ENCODE measurements around the gene HMGA1. TPM values are rescaled to one million over a fixed set of nuclear protein-coding genes. Genes with fewer than 3 reads are reported as not detected.

The HMGA1 gene
- total and polyA plus RNA-seq, 2 experiments from 2014 or later: 341 to 639 TPM

GRCh38 chr6:34226066-34226465 lies 10.6 kb upstream of the HMGA1 start:
- Histone ChIP-seq H3K27ac (no peak overlapping the region), H3K4me3 (no peak overlapping the region), H3K4me1 (ENCODE audit: low read depth) (peaks cover 12% of the 10 kb centered on the region), H3K9me3 (ENCODE audit: low read depth) (no peaks in the 10 kb centered on the region), H3K27me3 (no peaks in the 10 kb centered on the region), H3K36me3 (no peaks in the 10 kb centered on the region)
- no peak for TF ChIP-seq CTCF (IDR thresholded peaks at IDR 0.05; ENCODE audit: low read depth, low read length)
- no peak for DNase-seq (ENCODE audit: low read depth in 1 of 2, low spot score in 1 of 2)

- H3K27ac ChIP-seq: peak overlapping the region; percentile 29
- no peak for TF ChIP-seq CTCF (IDR thresholded peaks at IDR 0.05; ENCODE audit: low read depth, low read length)
- H3K4me1 ChIP-seq (ENCODE audit: low read depth): peaks cover 12% of the 10 kb centered on the region
- DNase-seq (ENCODE audit: low read depth in 1 of 2, low spot score in 1 of 2): no peak
- H3K9me3 ChIP-seq (ENCODE audit: low read depth): no peaks in the 10 kb centered on the region
- no peaks in the 10 kb centered on the region for H3K36me3 ChIP-seq
- H3K27me3 ChIP-seq: no peaks in the 10 kb centered on the region
- H3K4me3 ChIP-seq: no peak overlapping the region
Observed at GRCh38 chr6:34226731-34227586, 9.7 kb upstream of the HMGA1 start.

GRCh38 chr6:34227761-34228421 lies 8.8 kb upstream of the HMGA1 start:
- H3K9me3 ChIP-seq (ENCODE audit: low read depth): no peaks in the 10 kb centered on the region
- H3K4me3 ChIP-seq: no peak overlapping the region
- no peak for DNase-seq (ENCODE audit: low read depth in 1 of 2, low spot score in 1 of 2)
- H3K27ac ChIP-seq: no peak overlapping the region
- H3K4me1 ChIP-seq (ENCODE audit: low read depth): peaks cover 13% of the 10 kb centered on the region
- TF ChIP-seq CTCF (IDR thresholded peaks at IDR 0.05; ENCODE audit: low read depth, low read length): no peak
- H3K36me3 ChIP-seq: no peaks in the 10 kb centered on the region
- H3K27me3 ChIP-seq: no peaks in the 10 kb centered on the region

- H3K9me3 ChIP-seq (ENCODE audit: low read depth): no peaks in the 10 kb centered on the region
- H3K4me1 ChIP-seq (ENCODE audit: low read depth): peaks cover 14% of the 10 kb centered on the region
- DNase-seq (ENCODE audit: low read depth in 1 of 2, low spot score in 1 of 2): no peak
- no peak overlapping the region for H3K4me3 ChIP-seq
- TF ChIP-seq CTCF (IDR thresholded peaks at IDR 0.05; ENCODE audit: low read depth, low read length): no peak
- H3K27ac ChIP-seq: no peak overlapping the region
- H3K27me3 ChIP-seq: no peaks in the 10 kb centered on the region
- H3K36me3 ChIP-seq: no peaks in the 10 kb centered on the region
Observed at GRCh38 chr6:34229877-34230276, 6.8 kb upstream of the HMGA1 start.

- no peak for TF ChIP-seq CTCF (IDR thresholded peaks at IDR 0.05; ENCODE audit: low read depth, low read length)
- no peak overlapping the region for H3K4me3 ChIP-seq
- H3K27ac ChIP-seq: no peak overlapping the region
- no peak for DNase-seq (ENCODE audit: low read depth in 1 of 2, low spot score in 1 of 2)
- peaks cover 15% of the 10 kb centered on the region for H3K4me1 ChIP-seq (ENCODE audit: low read depth)
- H3K9me3 ChIP-seq (ENCODE audit: low read depth): no peaks in the 10 kb centered on the region
- H3K27me3 ChIP-seq: no peaks in the 10 kb centered on the region
- H3K36me3 ChIP-seq: no peaks in the 10 kb centered on the region
Observed at GRCh38 chr6:34230653-34231371, 5.9 kb upstream of the HMGA1 start.

All from cardiac muscle cell (in vitro differentiated cells and primary cell).